MM.1S (cell line): ENCODE data around the gene NFYC.

ENCODE experiments used
- CTCF ChIP-seq: fragments of 300-600 bp; sonication (generic); IDR thresholded peaks from 2 replicates; pipeline ENCODE4 v1.5.1; 2016; ENCODE audit warnings: antibody characterized with exemption, low read length, mixed read lengths
- EZH2 ChIP-seq: fragments of 300-600 bp; sonication (generic); optimal IDR thresholded peaks from 2 replicates; pipeline ENCODE3; 2017; ENCODE audit warnings: low read depth, mild to moderate bottlenecking, antibody characterized with exemption, low read length, mixed read lengths

GRCh38 chr1:40662864-40663263 lies 28.6 kb upstream of the NFYC start:
- no peak for TF ChIP-seq CTCF
- TF ChIP-seq EZH2 = no peak
